Measurements from ENCODE around the gene PDE1A. TPM values are rescaled to one million over a fixed set of nuclear protein-coding genes. Genes with fewer than 3 reads are reported as not detected.

Gene PDE1A
- total and polyA plus RNA-seq, 2 of the 13 experiments (the other 11 are each of a cell fraction or from before 2014, with no cell fraction given) = not detected

DNA sequence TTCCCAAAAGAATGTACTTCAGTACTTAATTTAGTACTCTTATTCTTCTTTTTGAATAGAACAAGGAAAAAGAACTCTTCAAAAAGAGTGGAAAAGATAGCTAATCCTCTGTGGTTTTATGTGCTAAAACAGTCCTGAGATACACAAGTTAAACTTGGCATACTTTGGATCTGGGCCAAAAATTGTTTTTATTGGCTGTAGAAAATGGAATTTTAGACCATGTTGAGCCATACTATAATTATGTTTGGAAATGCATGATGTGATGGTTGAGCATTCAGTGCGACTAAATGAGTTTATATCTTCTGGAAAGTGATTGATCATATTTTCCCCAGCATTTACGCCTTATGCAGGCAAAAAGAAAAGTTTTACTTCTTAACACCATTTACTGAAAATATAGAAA lies 18.0 kb upstream of the PDE1A start:
- BruUV-seq (replicated peaks) = no TSS peak
- H3K4me2 ChIP-seq (ENCODE audit: low read depth, low read length) = no peak overlapping the region
- no peak overlapping the region for H3K9ac ChIP-seq (ENCODE audit: insufficient read depth, low read depth, low read length)
- no peaks in the 10 kb centered on the region for H3K27me3 ChIP-seq (ENCODE audit: control insufficient read depth in 1 of 2, insufficient read depth in 2 of 2, low read length in 2 of 2)
- no peaks in the 10 kb centered on the region for H3K4me1 ChIP-seq (ENCODE audit: insufficient read depth, low read length)
- no peak for TF ChIP-seq HNRNPK (IDR thresholded peaks at IDR 0.05; ENCODE audit: low read depth, low read length, poor library complexity, severe bottlenecking)
- TF ChIP-seq REL (CRISPR knock-in tag; conservative IDR thresholded peaks at IDR 0.05) = no peak
- TF ChIP-seq PITX1 (CRISPR knock-in tag; IDR thresholded peaks at IDR 0.05) = no peak
- ATAC-seq (no peak), DNase-seq (ENCODE audit: low spot score) (no peak), FAIRE-seq (no peak)
- ChIA-PET POLR2A (no interaction called here), CTCF (ENCODE audit: low intra/inter-chr PET ratio, low total read pairs) (no interaction called here)
- no peak overlapping the region for H3K4me3 ChIP-seq (replicated peaks in 1 of 3; ENCODE audit: insufficient read depth in 1 of 3, low read depth in 2 of 3, low read length in 3 of 3)
- in situ Hi-C loops (cut with HindIII; ENCODE audit: extremely low pct_ligation_motif_present, low pct_unique_long_range_greater_than_20kb) (no loop called here), intact Hi-C loops (cut with micrococcal nuclease; ENCODE audit: unreplicated experiment) (no loop called here)
- no peaks in the 10 kb centered on the region for H3K9me3 ChIP-seq (ENCODE audit: low read length)
- no peaks in the 10 kb centered on the region for H4K20me1 ChIP-seq (ENCODE audit: insufficient read depth, low read length)
- H2AFZ ChIP-seq (ENCODE audit: low read length) = no peak overlapping the region
- 5% methylated on average over 2 of the region's 2 CpGs for WGBS (ENCODE audit: low lambda C conversion rate)
- no peaks in the 10 kb centered on the region for H3K36me3 ChIP-seq (replicated peaks in 1 of 2; ENCODE audit: control insufficient read depth in 1 of 2, insufficient read depth in 2 of 2, low read length in 2 of 2)
- no peak overlapping the region for H3K27ac ChIP-seq (ENCODE audit: extremely low read length, insufficient read depth, low read length)
- no peaks in the 10 kb centered on the region for H3K79me2 ChIP-seq (ENCODE audit: insufficient read depth, low read length)

- intact Hi-C loops (cut with micrococcal nuclease; ENCODE audit: unreplicated experiment) = no loop called here
- no peak overlapping the region for H3K4me3 ChIP-seq (replicated peaks in 1 of 3; ENCODE audit: insufficient read depth in 1 of 3, low read depth in 2 of 3, low read length in 3 of 3)
- no peak overlapping the region for H3K4me2 ChIP-seq (ENCODE audit: low read depth, low read length)
- H3K36me3 ChIP-seq (replicated peaks in 1 of 2; ENCODE audit: control insufficient read depth in 1 of 2, insufficient read depth in 2 of 2, low read length in 2 of 2) = no peaks in the 10 kb centered on the region
- no peak for FAIRE-seq
- H3K79me2 ChIP-seq (ENCODE audit: insufficient read depth, low read length) = no peaks in the 10 kb centered on the region
- in situ Hi-C loops (cut with HindIII; ENCODE audit: extremely low pct_ligation_motif_present, low pct_unique_long_range_greater_than_20kb) = no loop called here
- H3K9ac ChIP-seq (ENCODE audit: insufficient read depth, low read depth, low read length) = no peak overlapping the region
- no peaks in the 10 kb centered on the region for H3K4me1 ChIP-seq (ENCODE audit: insufficient read depth, low read length)
- CTCF ChIA-PET (ENCODE audit: low intra/inter-chr PET ratio, low total read pairs) = no interaction called here
- H3K27me3 ChIP-seq (ENCODE audit: control insufficient read depth in 1 of 2, insufficient read depth in 2 of 2, low read length in 2 of 2) = no peaks in the 10 kb centered on the region
- POLR2A ChIA-PET = no interaction called here
- no peak for DNase-seq (ENCODE audit: low spot score)
- H2AFZ ChIP-seq (ENCODE audit: low read length) = no peak overlapping the region
- ATAC-seq = no peak
- BruUV-seq (replicated peaks) = no TSS peak
- no peak overlapping the region for H3K27ac ChIP-seq (ENCODE audit: extremely low read length, insufficient read depth, low read length)
- no peaks in the 10 kb centered on the region for H3K9me3 ChIP-seq (ENCODE audit: low read length)
- no peaks in the 10 kb centered on the region for H4K20me1 ChIP-seq (ENCODE audit: insufficient read depth, low read length)
- no peak for TF ChIP-seq SETDB1 (CRISPR knock-in tag; IDR thresholded peaks at IDR 0.05; ENCODE audit: borderline replicate concordance)
- no peak for TF ChIP-seq PLRG1 (conservative IDR thresholded peaks at IDR 0.05)
- no peak for TF ChIP-seq ZNF878 (CRISPR knock-in tag; IDR thresholded peaks at IDR 0.05)
- TF ChIP-seq KLF6 (CRISPR knock-in tag; IDR thresholded peaks at IDR 0.05) = no peak
- TF ChIP-seq ATAD3A (CRISPR knock-in tag; IDR thresholded peaks at IDR 0.05) = no peak
- TF ChIP-seq ZNF607 (CRISPR knock-in tag; IDR thresholded peaks at IDR 0.05; ENCODE audit: borderline replicate concordance) = no peak
- no peak for TF ChIP-seq SRY (CRISPR knock-in tag; IDR thresholded peaks at IDR 0.05)
- TF ChIP-seq ZNF276 (CRISPR knock-in tag; IDR thresholded peaks at IDR 0.05; ENCODE audit: low read depth) = no peak
- TF ChIP-seq ZNF557 (CRISPR knock-in tag; IDR thresholded peaks at IDR 0.05) = no peak
- TF ChIP-seq ZNF556 (CRISPR knock-in tag; IDR thresholded peaks at IDR 0.05; ENCODE audit: borderline replicate concordance) = no peak
- no peak for TF ChIP-seq ATF6 (CRISPR knock-in tag; conservative IDR thresholded peaks at IDR 0.05)
- no peak for TF ChIP-seq NFE2L2 (IDR thresholded peaks at IDR 0.05; ENCODE audit: low read length)
- TF ChIP-seq, protein P1, sequence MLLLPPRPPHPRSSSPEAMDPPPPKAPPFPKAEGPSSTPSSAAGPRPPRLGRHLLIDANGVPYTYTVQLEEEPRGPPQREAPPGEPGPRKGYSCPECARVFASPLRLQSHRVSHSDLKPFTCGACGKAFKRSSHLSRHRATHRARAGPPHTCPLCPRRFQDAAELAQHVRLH (CRISPR knock-in tag; IDR thresholded peaks at IDR 0.05; ENCODE audit: borderline replicate concordance, low read depth) = no peak
- TF ChIP-seq RBM22 (optimal IDR thresholded peaks at IDR 0.05; ENCODE audit: low read length) = no peak
Observed at GRCh38 chr2:182444170-182444569, 17.3 kb upstream of the PDE1A start.

All from HepG2 (cell line).